ENCODE measurements around the gene RBMS1.

GRCh38 chr2:160355080-160355479 is 138.5 kb downstream of the RBMS1 start:
- TF ChIP-seq, protein P1, sequence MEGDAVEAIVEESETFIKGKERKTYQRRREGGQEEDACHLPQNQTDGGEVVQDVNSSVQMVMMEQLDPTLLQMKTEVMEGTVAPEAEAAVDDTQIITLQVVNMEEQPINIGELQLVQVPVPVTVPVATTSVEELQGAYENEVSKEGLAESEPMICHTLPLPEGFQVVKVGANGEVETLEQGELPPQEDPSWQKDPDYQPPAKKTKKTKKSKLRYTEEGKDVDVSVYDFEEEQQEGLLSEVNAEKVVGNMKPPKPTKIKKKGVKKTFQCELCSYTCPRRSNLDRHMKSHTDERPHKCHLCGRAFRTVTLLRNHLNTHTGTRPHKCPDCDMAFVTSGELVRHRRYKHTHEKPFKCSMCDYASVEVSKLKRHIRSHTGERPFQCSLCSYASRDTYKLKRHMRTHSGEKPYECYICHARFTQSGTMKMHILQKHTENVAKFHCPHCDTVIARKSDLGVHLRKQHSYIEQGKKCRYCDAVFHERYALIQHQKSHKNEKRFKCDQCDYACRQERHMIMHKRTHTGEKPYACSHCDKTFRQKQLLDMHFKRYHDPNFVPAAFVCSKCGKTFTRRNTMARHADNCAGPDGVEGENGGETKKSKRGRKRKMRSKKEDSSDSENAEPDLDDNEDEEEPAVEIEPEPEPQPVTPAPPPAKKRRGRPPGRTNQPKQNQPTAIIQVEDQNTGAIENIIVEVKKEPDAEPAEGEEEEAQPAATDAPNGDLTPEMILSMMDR (IDR thresholded peaks at IDR 0.05) = no peak
- no peak for TF ChIP-seq EZH2 (IDR thresholded peaks at IDR 0.05; ENCODE audit: borderline replicate concordance, insufficient read depth, low read depth, low read length, poor library complexity, severe bottlenecking)
